ENCODE results near the gene NCBP1.

NCBP1 gene

DNA sequence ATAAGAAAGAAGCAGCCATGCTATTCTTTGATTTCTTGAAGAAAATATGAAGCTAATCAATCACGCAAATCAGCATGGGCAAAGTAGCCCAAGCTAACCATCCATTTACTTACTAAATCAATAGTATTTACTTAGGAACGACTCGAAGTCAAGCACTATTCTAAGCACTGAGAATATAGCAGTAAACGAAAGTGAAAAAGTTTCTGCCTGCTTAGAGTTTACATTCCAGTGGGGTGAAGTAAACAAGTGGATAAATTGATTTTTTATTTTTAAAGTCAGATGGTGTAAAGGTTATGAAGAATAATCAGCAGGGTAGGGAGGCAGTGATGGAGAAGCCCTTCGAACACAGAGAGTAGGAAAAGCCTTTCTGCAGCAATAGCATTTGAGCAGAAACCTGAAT lies 6.0 kb upstream of the NCBP1 start:
- no peak for DNase-seq

DNA sequence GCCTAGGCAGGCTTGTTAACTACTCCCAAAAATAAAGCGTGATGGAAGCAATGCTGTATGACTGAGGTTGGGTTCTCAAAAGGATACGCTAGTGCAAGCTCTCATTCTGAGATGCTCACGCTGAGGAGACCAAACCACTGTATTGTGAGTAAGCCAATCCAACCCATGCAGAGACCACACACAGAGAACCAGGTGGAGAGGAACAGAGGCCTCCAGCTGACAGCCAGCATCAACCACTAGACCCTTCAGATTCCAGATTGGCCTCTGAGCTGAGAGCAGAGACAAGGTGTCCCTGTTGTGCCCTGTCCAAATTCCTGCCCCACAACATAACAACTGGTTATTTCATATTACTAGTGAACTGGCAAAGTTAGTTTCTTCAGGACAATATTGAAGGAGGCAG lies 5.0 kb upstream of the NCBP1 start:
- DNase-seq: no peak

DNA sequence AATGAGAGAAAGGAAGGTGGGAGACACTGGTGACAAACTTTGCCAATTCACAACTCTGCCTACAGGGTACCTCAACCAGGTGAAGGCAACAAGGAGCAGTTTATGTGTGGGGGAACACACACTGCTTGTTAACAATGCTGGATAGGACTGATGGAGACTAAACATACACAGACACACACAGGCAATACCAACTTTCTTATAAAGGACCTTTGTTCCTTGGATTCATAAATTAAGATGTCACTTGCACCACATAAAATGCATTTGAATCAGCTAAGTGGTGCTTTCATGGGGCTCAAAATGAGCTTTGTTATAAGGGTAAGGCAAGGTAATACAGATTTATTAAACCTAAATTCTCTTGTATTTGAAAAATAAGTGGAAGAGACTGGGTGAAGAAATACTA lies 4.5 kb upstream of the NCBP1 start:
- DNase-seq: no peak

DNA sequence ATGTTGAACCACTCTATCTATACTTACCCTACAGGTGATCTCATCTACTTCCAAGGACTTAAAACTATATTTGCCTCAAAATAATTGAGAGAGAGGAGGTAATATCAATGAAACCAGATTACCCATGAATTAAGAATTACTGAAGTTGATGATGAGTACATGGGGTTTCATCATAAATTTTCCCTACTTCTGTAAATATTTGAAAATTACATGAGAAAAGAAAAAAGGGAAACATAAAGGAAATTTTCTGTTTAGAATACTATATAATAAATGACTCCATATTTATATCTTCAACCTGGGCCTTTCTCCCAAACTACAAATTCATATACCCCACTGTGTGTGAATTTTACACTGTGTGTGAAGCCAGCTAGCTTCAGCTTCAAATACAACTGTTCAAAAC lies 3.0 kb upstream of the NCBP1 start:
- no peak for DNase-seq

DNA sequence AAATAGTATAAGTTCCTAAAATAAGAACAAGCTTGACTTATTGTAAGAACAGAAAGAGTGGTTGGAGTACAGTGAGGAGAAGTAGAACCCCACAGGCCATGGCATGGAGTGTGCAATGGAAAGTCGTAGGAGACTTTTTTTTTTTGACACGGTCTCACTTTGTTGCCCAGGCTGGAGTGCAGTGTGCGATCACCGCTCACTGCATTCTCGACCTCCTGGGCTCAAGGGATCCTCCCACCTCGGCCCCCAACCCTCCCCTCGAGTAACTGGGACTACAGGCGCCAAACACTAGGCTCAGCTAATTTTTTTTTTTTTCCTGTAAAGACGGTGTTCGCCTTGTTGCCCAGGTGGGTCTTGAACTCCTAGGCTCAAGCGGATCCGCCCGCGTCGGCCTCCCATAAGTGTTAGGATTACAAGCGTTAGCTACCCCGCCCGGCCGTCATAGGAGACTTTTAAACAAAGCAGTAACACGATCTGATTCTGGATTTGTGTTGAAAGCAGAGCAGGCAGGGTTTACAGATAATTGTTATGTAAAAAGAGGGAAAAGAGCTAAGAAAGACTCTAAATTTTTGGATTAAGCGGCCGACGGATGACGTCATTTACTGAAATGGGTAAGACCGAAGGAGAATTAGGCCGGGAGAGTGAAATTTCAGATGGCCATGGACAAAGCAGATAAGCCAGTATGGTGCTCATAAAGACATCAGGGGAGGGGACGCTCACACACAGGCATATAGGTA lies 1.2 kb upstream of the NCBP1 start:
- DNase-seq: peak; percentile 56

DNA sequence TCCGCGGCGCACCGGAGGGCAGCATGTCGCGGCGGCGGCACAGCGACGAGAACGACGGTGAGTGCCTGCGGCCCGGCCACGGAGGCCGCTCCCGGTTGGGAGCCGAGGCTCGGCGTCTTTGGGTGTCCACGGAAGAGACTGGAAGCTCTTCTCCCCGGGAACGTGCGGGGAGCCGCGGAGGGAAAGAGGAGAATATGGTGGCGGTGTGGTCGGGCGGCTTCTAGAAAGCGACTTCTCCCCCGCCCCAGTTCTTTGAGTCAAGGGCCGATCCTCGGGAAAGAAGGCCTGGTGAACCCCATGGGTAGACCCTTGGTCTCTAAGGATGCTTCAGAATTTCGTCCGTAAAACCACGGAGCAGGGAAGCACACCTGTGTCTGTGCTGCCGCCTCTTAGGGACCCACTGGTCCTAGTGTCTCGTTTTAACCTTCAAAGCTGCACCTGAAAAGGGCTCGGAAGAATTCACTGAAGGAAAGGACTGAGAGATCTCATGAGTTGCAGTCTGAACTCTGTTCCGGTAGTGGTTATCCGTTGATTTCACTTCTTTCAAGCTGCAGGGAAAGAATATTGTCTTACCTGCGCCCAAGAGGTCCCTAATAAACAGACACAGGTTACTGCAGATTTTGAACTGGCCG lies 354 bp downstream of the NCBP1 start:
- no peak for DNase-seq

DNA sequence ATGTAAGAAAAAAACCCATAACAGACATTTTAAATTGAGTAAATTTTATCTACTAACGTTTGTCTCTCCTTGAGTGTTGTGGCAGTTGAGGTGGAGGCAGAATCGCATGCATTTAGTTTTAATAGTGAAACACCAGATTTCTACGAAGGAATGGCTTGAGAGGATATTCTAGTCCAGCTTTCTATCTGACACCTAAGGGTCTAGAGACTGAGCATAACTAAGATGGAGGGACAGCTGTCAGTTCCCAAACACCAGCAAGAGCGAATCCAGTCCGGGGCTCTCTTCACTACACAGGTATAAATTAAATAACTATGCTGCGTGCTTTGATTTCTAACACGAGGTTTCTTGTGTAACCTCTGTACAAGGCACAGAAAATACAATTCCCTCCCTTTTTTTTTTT lies 1.4 kb downstream of the NCBP1 start:
- no peak for DNase-seq

DNA sequence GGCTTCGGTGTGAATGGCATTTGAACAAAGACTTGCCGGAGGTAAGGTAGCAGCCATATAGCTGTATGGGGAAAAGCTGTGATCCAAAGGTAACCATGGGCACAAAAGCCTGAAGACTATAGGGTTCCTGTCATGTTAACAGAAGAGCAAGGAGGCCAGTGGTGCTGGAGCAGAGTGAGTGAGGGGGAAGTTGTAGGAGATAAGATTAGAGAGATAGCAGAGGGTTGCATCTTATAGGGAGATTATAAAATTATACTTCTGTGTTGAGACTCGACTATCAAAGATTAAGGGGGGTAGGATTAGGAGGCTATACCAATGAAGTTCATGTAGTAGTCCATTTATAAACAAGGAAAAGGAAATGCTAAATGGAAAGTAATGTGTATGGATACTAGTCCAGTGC lies 3.3 kb downstream of the NCBP1 start:
- no peak for DNase-seq

DNA sequence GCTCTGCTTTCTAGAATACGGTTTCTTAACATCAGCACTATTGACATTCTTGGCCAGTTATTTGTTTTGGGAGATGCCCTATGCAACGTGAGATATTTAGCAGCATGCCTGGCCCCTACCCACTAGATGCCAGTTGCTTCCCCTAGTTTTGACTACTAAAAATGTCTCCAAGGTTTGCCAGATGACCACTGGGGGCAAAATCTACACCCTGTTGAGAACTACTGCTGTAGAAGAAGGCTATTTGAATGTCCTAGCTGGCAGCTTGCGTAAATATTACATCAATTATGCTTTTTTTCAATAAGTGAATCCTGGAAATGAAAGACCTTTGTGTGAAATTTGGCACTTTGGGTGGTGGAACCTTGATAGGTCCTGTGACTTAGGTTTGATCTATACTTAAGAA lies 5.0 kb downstream of the NCBP1 start:
- DNase-seq: no peak

DNA sequence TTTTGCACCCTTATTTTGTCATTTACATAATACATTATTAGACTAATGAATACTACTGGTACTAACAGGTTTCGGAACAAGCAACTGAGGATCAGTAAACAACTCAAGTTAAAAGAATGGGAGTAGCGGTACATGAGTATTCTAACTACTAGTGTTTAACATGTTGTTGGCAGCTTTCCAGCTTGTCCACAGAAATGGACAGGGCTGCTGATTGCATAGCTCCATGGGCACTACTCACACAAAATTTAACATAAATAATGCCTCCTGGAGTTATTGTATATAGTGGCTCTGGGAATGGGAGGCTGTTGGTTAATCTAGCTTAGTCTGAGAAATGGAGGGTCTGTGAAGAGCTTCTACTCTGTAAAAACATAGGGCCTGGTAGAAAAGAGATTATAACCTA lies 6.7 kb downstream of the NCBP1 start:
- DNase-seq: no peak

DNA sequence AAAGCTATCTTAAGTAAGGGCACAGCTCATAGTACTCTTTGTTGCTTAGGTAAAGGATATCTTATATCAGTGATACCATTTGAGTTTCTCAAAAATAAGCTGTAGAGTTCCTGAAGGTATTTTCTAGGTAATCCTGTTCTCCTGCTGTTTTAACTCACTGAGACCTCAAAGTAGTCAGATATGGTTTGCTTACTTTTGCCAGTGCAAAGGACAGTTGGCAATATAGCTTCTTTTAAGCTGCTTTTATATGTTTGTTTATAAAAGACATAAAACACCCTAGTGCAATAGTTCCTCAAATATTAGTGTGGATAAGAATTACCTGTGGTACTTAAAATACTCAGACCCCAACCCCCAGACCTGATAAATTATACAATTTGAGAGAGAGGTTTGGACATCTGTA lies 12.1 kb downstream of the NCBP1 start:
- no peak for DNase-seq

DNA sequence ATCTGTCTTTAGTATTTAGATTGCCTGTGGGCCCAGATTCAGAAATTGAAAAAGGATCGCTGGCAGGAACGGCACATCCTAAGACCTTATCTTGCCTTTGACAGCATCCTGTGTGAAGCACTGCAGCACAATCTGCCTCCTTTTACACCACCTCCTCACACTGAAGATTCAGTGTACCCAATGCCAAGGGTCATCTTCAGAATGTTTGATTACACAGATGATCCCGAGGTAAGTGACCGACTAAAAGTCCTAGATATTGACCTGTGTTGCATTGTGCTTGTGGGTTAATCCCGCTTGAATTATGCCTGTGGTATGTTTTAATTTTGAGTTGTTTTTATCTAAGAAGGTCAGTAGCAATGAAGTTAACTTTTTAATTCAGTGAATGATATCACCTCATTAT lies 14.4 kb downstream of the NCBP1 start:
- DNase-seq: no peak

DNA sequence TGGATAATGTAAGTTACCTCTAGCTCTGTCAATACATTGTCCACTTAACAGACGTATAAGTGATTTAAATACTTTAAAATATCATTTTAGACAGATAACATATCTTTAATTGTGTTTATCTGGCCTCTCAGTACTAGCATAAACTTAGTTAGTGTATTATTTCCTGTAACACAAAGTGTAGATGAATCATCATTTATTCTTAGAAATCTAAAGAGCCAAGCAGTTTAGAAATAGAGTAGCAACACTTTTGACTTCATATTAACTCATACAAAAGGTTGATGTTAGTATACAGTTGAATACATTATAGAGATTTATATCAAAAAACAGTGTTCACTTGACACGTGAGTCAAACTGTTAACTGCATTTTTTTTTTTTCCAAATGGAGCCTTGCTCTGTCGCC lies 18.0 kb downstream of the NCBP1 start:
- DNase-seq: no peak

DNA sequence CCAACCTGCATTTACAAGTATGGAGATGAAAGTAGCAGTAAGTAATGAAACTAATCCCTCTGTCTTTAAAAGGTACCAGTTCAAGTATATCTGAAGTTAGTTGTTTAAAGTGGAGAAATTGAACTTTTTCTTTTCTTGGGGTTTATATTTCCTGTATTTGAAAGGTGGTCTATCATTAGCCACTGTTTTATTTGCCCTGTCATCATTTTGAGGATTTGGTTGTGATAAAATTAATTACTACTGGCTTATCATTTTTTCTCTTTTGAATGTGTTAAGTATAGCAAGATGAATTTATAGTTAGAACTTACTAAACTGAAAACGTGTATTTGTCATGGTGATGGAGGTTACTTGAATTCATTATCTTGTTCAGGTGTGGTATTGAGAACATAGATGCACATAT lies 25.1 kb downstream of the NCBP1 start:
- no peak for DNase-seq

DNA sequence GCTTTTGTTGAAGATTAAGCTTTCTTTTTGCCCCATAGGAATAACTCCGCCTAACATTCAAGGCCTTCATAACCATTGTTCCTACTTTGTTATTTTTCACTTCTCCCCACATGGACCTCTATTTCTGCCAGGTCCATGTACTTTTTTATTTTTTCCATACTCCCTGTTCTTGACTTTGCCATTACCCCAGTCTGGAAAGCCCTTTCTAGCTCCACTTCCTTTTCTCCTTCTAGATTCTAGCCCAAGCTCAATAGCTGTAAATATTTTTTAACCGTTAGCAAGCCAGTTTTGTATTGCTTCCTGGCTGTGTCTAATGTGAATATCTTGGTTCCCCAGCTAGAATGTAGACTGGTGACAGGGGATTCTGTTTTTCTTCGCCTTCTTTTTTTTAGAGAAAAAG lies 26.1 kb downstream of the NCBP1 start:
- DNase-seq: no peak

DNA sequence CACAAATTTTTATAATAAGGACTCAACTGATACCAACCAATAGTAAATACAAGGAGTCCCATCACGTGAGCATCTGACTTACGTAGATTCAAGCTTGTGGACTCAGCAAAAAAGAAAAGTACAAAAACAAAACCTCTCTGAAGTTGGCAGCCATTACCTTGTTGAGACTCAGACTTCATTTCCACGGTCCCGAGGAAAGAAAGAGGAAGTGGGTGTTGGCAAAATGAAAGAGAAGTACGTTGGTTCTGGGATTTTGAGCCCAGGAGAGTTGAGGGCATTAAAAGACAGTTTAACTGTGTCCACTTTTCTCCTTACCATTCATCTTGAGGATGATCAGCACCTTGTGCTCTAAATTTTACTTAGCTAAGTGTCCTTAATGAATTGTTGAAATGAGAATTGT lies 26.7 kb downstream of the NCBP1 start:
- no peak for DNase-seq

DNA sequence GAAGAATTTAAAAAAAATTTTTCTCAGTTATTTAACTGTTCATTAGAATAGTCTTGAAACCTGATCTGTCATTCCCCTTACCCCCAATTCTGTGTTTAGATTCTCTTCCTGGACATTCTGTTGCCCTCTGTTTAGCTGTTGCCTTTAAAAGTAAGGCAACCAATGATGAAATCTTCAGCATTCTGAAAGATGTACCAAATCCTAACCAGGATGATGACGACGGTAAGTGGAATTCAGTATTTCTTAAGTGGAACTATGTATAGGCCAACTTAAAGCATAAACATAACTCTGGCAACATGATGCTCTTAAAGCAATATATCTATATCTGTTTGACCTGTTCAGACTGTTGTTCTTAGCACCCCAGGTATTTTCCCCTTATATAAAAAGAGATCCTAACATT lies 27.2 kb downstream of the NCBP1 start:
- DNase-seq: no peak

DNA sequence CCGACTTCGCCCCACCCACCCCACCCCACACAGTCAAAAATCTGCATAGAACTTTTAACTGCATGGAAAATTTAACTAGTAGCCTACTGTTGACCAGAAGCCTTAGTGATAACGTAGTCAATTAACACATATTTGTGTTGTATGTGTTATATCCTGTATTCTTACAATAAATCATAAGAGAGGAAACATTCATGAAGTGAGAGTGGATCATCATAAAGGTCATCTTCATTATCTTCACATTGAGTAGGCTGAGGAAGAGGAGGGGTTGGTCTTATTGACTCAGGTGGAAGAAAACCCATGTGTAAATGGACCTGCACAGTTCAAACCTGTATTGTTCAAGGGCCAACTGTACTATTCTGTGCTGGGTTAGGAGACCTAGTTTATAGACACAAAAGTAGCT lies 32.1 kb downstream of the NCBP1 start:
- DNase-seq: no peak

DNA sequence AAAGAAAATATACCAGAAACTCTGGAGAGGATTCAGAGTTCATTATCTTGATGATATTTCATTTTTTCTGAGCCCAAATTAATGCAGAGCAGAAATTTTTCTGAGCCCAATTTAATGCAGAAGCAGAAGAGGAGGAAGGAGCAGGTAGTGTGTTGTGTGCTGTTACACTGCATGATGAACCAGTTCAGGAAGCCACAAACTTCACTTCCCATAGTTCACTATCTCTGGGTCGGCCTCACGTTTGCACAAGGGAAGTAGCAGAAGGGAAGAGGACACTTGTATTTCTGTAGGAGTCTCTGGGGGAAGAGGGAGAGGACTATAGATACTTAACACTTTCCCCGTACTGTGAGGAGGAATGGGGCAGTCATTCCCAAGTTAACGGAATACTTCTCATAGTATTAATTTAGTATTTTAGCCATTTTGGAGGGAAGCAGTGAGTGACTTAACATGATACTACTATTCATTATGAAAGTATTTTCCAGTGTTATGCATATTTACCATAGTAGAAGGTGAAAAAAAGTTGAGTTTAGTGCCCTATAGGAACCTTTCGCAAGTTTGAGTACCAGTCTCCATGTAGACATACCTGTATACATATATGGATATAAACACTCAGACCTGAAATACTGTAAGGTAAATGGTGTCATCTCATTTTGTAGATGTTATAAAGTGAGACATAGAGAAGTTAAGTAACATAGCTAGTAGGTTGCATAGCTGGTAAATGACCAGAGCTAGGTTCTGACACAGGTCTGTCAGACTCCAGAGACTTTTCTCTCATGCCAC lies 33.5 kb downstream of the NCBP1 start:
- DNase-seq: no peak

DNA sequence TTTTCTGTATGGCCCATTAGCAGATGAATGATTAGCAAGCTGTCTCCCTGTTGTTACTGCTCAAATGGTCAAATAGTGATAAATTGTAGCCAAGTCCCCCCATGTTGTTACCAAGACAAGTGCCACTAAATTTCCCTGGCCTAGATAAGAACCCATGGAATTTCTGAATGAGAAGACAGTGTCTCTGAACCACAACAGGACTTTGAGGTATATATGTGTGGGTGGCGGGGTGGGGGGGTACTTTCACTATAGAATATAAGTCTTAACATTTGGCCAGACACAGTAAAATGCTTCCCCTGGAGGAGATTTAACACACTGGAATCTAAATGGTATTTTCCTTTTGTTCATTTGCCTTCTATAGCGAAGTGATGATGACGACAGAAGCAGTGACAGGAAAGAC lies 34.9 kb downstream of the NCBP1 start:
- DNase-seq: no peak

DNA sequence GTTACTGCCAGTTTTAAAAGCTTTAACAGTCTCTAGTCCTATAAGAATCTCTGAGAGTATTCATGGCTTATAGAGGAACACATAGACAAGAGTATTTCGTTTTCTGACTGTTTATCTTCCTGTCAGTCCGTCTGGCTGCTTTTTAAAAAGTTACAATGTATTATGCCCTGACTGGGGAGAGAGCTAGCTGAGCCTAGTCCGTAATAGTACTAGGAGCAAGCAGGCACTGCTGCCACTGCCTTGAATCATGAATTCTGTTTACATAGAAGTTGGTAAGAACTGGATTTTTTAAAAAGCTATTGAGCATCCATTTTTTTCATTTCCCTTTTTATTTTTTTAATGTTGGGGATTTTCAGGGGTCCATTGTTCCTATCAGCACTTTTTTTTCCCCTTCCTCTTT lies 37.0 kb downstream of the NCBP1 start:
- DNase-seq: no peak

DNA sequence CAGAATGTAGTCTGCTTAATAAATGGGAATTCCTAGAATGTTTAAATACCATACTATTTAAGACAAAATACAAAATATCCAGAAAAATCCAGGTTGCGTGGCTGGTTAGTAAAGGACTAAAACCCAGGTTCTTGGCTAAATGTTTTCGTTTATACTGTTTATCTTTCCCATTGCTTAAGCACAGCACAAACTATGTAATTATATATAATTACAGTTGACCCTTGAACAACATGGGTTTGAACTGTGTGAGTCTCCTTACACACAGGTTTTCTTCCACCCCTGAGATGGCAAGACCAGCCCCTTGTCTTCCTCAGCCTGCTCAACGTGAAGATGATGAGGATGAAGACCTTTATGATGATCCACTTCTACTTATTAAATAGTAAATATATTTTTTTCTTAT lies 38.8 kb downstream of the NCBP1 start:
- no peak for DNase-seq

DNA sequence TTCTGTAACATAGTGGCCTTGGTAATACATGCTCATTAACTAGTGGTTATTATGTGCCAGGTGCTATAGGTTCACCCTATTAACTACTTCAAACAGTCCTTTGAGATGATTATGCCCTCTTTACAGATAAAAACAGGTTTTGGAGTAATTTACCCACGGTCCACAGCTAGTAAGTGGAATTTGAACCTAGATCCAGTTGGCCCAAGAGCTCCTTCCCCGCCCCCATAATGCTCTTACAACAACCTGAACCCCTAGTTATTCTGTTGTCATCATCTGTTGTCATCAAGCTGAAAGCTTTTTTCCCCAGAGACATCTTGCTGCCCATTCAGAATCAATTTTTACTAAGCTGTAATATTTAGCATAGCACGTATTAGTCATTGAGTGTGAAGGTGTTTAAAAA lies 40.3 kb downstream of the NCBP1 start:
- peak; percentile 71 for DNase-seq

DNA sequence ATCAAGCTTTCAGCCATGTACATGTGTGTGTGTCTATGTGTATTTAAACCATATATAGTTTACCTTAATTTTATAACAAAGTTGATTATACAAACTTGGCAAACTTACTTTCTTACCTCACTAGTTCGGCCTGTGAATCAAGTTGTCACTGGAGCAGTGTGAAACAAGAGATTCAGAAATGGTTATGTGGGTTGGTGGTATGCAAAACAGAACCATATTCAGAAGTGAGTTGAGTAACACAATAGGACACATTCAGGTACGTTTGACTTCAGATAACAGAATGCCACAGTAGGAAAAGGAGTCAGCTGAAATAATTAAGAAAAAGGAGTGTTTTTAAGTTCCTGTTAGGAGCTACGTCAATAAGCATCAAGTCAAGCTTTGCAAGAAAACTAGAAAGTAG lies 42.0 kb downstream of the NCBP1 start:
- DNase-seq: no peak
